Fibroblast of lung (primary cell): ENCODE measurements around the gene CLDN4. TPM values are rescaled to one million over a fixed set of nuclear protein-coding genes. Genes with fewer than 3 reads are reported as not detected.

ENCODE experiments used
- DNase-seq, 2 donors: peaks; one replicate each; pipeline versions ENCODE4 v3.0.0 to v3.0.0-alpha.2; 2010; ENCODE audit warnings: low read depth in 2 of 2
- H2AFZ ChIP-seq: 2 replicates; pipeline ENCODE4 v1.5.1; 2012; ENCODE audit warnings: low read length, control low read depth, inconsistent platforms
- H3K27ac ChIP-seq: 2 replicates; pipeline ENCODE4 v1.5.1; 2011; ENCODE audit warnings: low read length, control low read depth; ENCODE audit not compliant: insufficient read depth
- H3K27me3 ChIP-seq: 2 replicates; pipeline ENCODE4 v1.5.1; 2011; ENCODE audit warnings: mild to moderate bottlenecking, low read length; ENCODE audit not compliant: control insufficient read depth, insufficient read depth
- H3K36me3 ChIP-seq: 2 replicates; pipeline ENCODE4 v1.5.1; 2011; ENCODE audit warnings: low read length; ENCODE audit not compliant: control insufficient read depth, insufficient read depth
- H3K4me1 ChIP-seq: 2 replicates; pipeline ENCODE4 v1.5.1; 2011; ENCODE audit warnings: low read length; ENCODE audit not compliant: control insufficient read depth, insufficient read depth; ENCODE audit errors: extremely low read depth
- H3K4me2 ChIP-seq: 2 replicates; pipeline ENCODE4 v1.5.1; 2011; ENCODE audit warnings: low read length, control low read depth; ENCODE audit not compliant: insufficient read depth; ENCODE audit errors: extremely low read depth
- H3K4me3 ChIP-seq, 4 experiments: fragments of 200-600 bp in 1 of 4; sonication (generic) in 1 of 4; replicated peaks in 1 of 4; 2 replicates each; pipeline ENCODE4 v1.5.1; 2011 to 2016; ENCODE audit warnings: low read length in 4 of 4, low read depth in 3 of 4, mild to moderate bottlenecking in 3 of 4, control low read depth in 2 of 4, inconsistent platforms in 1 of 4, mixed read lengths in 1 of 4; ENCODE audit not compliant: insufficient read depth in 1 of 4; ENCODE audit errors: control extremely low read depth in 1 of 4
- H3K79me2 ChIP-seq: 2 replicates; pipeline ENCODE4 v1.5.1; 2012; ENCODE audit warnings: mild to moderate bottlenecking, low read length, inconsistent platforms; ENCODE audit not compliant: control insufficient read depth, insufficient read depth
- H3K9ac ChIP-seq: 2 replicates; pipeline ENCODE4 v1.5.1; 2011; ENCODE audit warnings: mild to moderate bottlenecking, low read length, control low read depth; ENCODE audit not compliant: insufficient read depth
- H3K9me3 ChIP-seq: 2 replicates; pipeline ENCODE4 v1.5.1; 2012; ENCODE audit warnings: low read depth, low read length; ENCODE audit not compliant: control insufficient read depth, insufficient read depth
- H4K20me1 ChIP-seq: 2 replicates; pipeline ENCODE4 v1.5.1; 2011; ENCODE audit warnings: low read length; ENCODE audit not compliant: control insufficient read depth, insufficient read depth; ENCODE audit errors: extremely low read depth
- EZH2 ChIP-seq: IDR thresholded peaks from 2 replicates; pipeline ENCODE4 v1.5.1; 2012; ENCODE audit warnings: low read length, control low read depth, mild to moderate bottlenecking; ENCODE audit errors: missing control alignments
- polyA plus RNA-seq, 2 donors: library from polyadenylated mRNA; depleted of rRNA in 1 of 2; stranded (reverse) in 1 of 2; unstranded in 1 of 2; fragments of >200 nt; gene quantifications; 2 replicates each; pipeline ENCODE4 v1.2.1, GENCODE V29; 2011 to 2012; ENCODE audit warnings: missing spikeins in 1 of 2
- total RNA-seq: library from RNA; depleted of rRNA; stranded (reverse); fragments of >200 nt; gene quantifications from 2 replicates; pipeline ENCODE4 v1.2.1, GENCODE V29; 2014
- TF ChIP-seq, protein P1 (sequence below), 2 donors: IDR thresholded peaks in 1 of 2; conservative IDR thresholded peaks in 1 of 2; 1 replicate in 1 of 2; 2 replicates in 1 of 2; pipeline ENCODE4 v1.5.1; 2011 to 2012; ENCODE audit warnings: low read length in 2 of 2, control low read depth in 1 of 2, inconsistent platforms in 1 of 2, low read depth in 1 of 2, mild to moderate bottlenecking in 1 of 2

Gene CLDN4
- total and polyA plus RNA-seq, 2 donors (not counting 1 experiment from before 2014, with no cell fraction given), result under 0.01 to 0.51 TPM

DNA sequence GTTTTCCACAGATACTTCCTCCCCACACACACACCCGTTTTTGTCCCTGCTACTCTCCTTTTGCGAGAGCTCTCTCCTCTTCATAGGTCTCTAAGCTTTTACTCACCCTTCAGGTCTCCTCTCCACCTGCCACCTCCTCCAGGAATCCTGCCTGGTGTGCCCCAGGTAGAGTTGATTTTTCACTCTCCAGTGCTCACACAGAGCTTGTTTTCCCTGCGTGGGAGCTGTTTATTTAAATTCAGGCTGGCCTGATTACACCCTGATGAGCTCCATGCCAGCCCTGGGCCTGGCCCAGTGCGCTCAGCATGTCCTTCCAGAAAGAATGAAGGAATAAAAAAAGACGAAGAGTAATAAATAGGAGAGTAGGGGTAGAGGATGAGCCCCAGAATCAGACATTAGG, 7.5 kb upstream of the CLDN4 start:
- TF ChIP-seq, protein P1, sequence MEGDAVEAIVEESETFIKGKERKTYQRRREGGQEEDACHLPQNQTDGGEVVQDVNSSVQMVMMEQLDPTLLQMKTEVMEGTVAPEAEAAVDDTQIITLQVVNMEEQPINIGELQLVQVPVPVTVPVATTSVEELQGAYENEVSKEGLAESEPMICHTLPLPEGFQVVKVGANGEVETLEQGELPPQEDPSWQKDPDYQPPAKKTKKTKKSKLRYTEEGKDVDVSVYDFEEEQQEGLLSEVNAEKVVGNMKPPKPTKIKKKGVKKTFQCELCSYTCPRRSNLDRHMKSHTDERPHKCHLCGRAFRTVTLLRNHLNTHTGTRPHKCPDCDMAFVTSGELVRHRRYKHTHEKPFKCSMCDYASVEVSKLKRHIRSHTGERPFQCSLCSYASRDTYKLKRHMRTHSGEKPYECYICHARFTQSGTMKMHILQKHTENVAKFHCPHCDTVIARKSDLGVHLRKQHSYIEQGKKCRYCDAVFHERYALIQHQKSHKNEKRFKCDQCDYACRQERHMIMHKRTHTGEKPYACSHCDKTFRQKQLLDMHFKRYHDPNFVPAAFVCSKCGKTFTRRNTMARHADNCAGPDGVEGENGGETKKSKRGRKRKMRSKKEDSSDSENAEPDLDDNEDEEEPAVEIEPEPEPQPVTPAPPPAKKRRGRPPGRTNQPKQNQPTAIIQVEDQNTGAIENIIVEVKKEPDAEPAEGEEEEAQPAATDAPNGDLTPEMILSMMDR (conservative IDR thresholded peaks at IDR 0.05 in 1 of 2, IDR thresholded peaks at IDR 0.05 in 1 of 2; ENCODE audit: low read depth in 1 of 2, low read length in 2 of 2), result no peak
- Histone ChIP-seq H3K4me2 (no peak overlapping the region), H3K79me2 (no peaks in the 10 kb centered on the region), H2AFZ (peak overlapping the region; percentile 61), H4K20me1 (no peaks in the 10 kb centered on the region), H3K27me3 (no peaks in the 10 kb centered on the region), H3K4me1 (peaks cover 17% of the 10 kb centered on the region), H3K9me3 (no peaks in the 10 kb centered on the region), H3K4me3 (no peak overlapping the region), H3K36me3 (no peaks in the 10 kb centered on the region), H3K27ac (peak overlapping the region; percentile 98), H3K9ac (peak overlapping the region; percentile 68)
- no peak for DNase-seq

DNA sequence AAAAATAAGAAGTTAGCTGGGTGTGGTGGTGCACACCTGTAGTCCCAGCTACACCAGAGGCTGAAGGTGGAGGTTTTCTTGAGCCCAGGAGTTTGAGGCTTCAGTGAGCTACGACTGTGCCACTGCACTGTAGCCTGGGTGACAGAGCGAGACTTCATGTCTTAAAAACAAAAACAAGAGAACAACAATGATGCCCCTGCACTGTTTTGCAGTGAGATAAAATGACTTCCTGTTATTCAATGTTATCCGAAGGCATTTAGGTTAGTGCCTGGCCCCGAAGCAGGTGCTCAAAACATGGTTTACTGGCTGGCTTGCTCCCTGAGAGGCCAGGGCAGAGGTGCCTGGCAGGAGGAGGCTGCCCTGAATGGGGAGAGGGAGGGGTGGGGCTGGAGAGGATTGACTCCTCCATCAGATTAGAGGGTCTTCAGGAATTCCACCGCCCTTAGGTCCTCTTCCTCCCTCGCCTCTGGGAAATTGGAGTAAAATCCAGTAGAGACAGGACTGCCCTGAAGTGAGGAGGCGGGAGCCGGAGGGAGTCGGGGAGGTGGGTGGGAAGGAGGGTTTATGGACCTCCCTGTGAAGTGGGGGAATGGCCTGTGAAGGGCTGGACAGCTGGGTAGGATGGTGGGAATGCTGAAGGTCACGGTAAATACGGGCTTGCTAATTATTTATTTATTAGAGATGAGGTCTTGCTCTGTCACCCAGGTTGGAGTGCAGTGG, 6.8 kb upstream of the CLDN4 start:
- no peak overlapping the region for H3K4me2 ChIP-seq
- TF ChIP-seq, protein P1 (conservative IDR thresholded peaks at IDR 0.05 in 1 of 2, IDR thresholded peaks at IDR 0.05 in 1 of 2; ENCODE audit: low read depth in 1 of 2, low read length in 2 of 2), result no peak
- TF ChIP-seq EZH2, result no peak
- H3K4me1 ChIP-seq, result peaks cover 17% of the 10 kb centered on the region
- H3K27me3 ChIP-seq, result no peaks in the 10 kb centered on the region
- no peaks in the 10 kb centered on the region for H3K9me3 ChIP-seq
- no peak overlapping the region for H3K9ac ChIP-seq
- H3K27ac ChIP-seq, result no peak overlapping the region
- no peaks in the 10 kb centered on the region for H4K20me1 ChIP-seq
- no peaks in the 10 kb centered on the region for H3K36me3 ChIP-seq
- no peaks in the 10 kb centered on the region for H3K79me2 ChIP-seq
- DNase-seq, result no peak
- no peak overlapping the region for H3K4me3 ChIP-seq
- no peak overlapping the region for H2AFZ ChIP-seq

DNA sequence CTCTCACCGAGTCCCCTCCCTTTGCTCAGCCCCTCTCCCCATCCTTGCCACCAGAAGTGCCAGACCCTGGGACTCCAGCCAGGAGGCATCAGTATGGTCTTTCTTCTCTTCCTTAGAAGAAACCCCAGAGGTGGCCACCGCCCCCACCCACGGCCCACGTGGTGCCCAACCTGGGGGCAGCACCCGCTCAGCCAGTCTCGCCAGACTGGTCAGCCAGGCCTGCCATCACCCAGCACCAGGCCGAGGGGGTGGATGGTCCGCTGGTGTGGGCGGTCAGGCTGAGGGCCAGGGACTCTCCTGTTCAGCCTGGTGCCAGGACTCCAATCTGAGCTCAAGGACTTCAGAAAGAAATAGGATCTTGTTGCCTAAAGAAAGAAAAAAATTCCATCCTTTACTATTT, 5.8 kb upstream of the CLDN4 start:
- H3K9me3 ChIP-seq, result no peaks in the 10 kb centered on the region
- H3K79me2 ChIP-seq, result no peaks in the 10 kb centered on the region
- no peak overlapping the region for H3K9ac ChIP-seq
- DNase-seq, result no peak
- no peak overlapping the region for H3K4me3 ChIP-seq
- TF ChIP-seq, protein P1 (conservative IDR thresholded peaks at IDR 0.05 in 1 of 2, IDR thresholded peaks at IDR 0.05 in 1 of 2; ENCODE audit: low read depth in 1 of 2, low read length in 2 of 2), result no peak
- TF ChIP-seq EZH2, result no peak
- no peak overlapping the region for H3K4me2 ChIP-seq
- peaks cover 17% of the 10 kb centered on the region for H3K4me1 ChIP-seq
- no peaks in the 10 kb centered on the region for H3K36me3 ChIP-seq
- H3K27me3 ChIP-seq, result no peaks in the 10 kb centered on the region
- H3K27ac ChIP-seq, result no peak overlapping the region
- no peak overlapping the region for H2AFZ ChIP-seq
- H4K20me1 ChIP-seq, result no peaks in the 10 kb centered on the region
